Mesenchymal stem cell (in vitro differentiated cells and primary cell): ENCODE results near the gene TSC22D2.

Experiments
- DNase-seq: peaks from one replicate; pipeline ENCODE4 v3.0.0-alpha.2; 2013
- H2AFZ ChIP-seq: one replicate; pipeline ENCODE4 v1.6.1; 2013; ENCODE audit warnings: low read depth, mild to moderate bottlenecking, control low read depth, inconsistent platforms, low read length, moderate library complexity
- H2AK5ac ChIP-seq: 2 replicates; pipeline ENCODE4 v1.6.1; 2013; ENCODE audit warnings: low read length, moderate library complexity, mild to moderate bottlenecking, inconsistent platforms; ENCODE audit not compliant: severe bottlenecking
- H2BK120ac ChIP-seq: one replicate; pipeline ENCODE4 v1.6.1; 2013; ENCODE audit warnings: low read depth, mild to moderate bottlenecking, inconsistent platforms, low read length, moderate library complexity
- H2BK12ac ChIP-seq, 2 experiments: one replicate each; pipeline ENCODE4 v1.6.1; 2013; ENCODE audit warnings: inconsistent platforms in 2 of 2, low read length in 2 of 2, mild to moderate bottlenecking in 2 of 2, moderate library complexity in 2 of 2, control low read depth in 1 of 2
- H2BK15ac ChIP-seq: one replicate; pipeline ENCODE4 v1.6.1; 2013; ENCODE audit warnings: mild to moderate bottlenecking, low read depth, inconsistent platforms; ENCODE audit not compliant: poor library complexity, severe bottlenecking
- H2BK5ac ChIP-seq: 2 replicates; pipeline ENCODE4 v1.6.1; 2013; ENCODE audit warnings: low read depth, mild to moderate bottlenecking, low read length, control low read depth, inconsistent platforms; ENCODE audit not compliant: poor library complexity, severe bottlenecking
- H3K14ac ChIP-seq, 2 experiments: one replicate each; pipeline ENCODE4 v1.6.1; 2013; ENCODE audit warnings: inconsistent platforms in 2 of 2, low read length in 2 of 2, control low read depth in 1 of 2, mild to moderate bottlenecking in 1 of 2, moderate library complexity in 1 of 2
- H3K18ac ChIP-seq, 2 experiments: one replicate each; pipeline ENCODE4 v1.6.1; 2013; ENCODE audit warnings: inconsistent platforms in 2 of 2, low read length in 2 of 2, control low read depth in 1 of 2, low read depth in 1 of 2, mild to moderate bottlenecking in 1 of 2
- H3K23ac ChIP-seq, 2 experiments: one replicate each; pipeline ENCODE4 v1.6.1; 2013; ENCODE audit warnings: inconsistent platforms in 2 of 2, low read length in 2 of 2, mild to moderate bottlenecking in 2 of 2, moderate library complexity in 2 of 2, control low read depth in 1 of 2
- H3K27ac ChIP-seq: 2 replicates; pipeline ENCODE4 v1.5.1; 2013; ENCODE audit warnings: mild to moderate bottlenecking, moderate library complexity, low read length, control low read depth, inconsistent platforms; ENCODE audit not compliant: poor library complexity, severe bottlenecking
- H3K27me3 ChIP-seq, 2 experiments: 2 replicates each; pipeline versions ENCODE4 v1.6.1 to v1.7.0; 2013; ENCODE audit warnings: low read length in 2 of 2, mild to moderate bottlenecking in 2 of 2, moderate library complexity in 2 of 2, control low read depth in 1 of 2, inconsistent platforms in 1 of 2; ENCODE audit not compliant: control insufficient read depth in 1 of 2, insufficient read depth in 1 of 2
- H3K36me3 ChIP-seq, 2 experiments: 2 replicates each; pipeline versions ENCODE4 v1.6.1 to v1.7.0; 2013; ENCODE audit warnings: low read length in 2 of 2, control low read depth in 1 of 2, inconsistent platforms in 1 of 2, low read depth in 1 of 2, mild to moderate bottlenecking in 1 of 2; ENCODE audit not compliant: insufficient read depth in 2 of 2, control insufficient read depth in 1 of 2
- H3K4ac ChIP-seq, 2 experiments: one replicate each; pipeline ENCODE4 v1.6.1; 2013; ENCODE audit warnings: inconsistent platforms in 2 of 2, low read length in 2 of 2, mild to moderate bottlenecking in 2 of 2, moderate library complexity in 2 of 2, control low read depth in 1 of 2, low read depth in 1 of 2
- H3K4me1 ChIP-seq: 2 replicates; pipeline ENCODE4 v1.6.1; 2013; ENCODE audit warnings: low read depth, low read length, control low read depth; ENCODE audit not compliant: control insufficient read depth, insufficient read depth
- H3K4me2 ChIP-seq: 2 replicates; pipeline ENCODE4 v1.6.1; 2013; ENCODE audit warnings: low read length, mild to moderate bottlenecking, inconsistent platforms; ENCODE audit not compliant: poor library complexity, severe bottlenecking
- H3K4me3 ChIP-seq, 2 experiments: 2 replicates each; pipeline versions ENCODE4 v1.5.1 to v1.7.0; 2013; ENCODE audit warnings: low read length in 2 of 2, mild to moderate bottlenecking in 2 of 2, control low read depth in 1 of 2, low read depth in 1 of 2; ENCODE audit not compliant: insufficient read depth in 1 of 2
- H3K79me1 ChIP-seq: replicated peaks from 2 replicates; pipeline ENCODE4 v1.6.1; 2013; ENCODE audit warnings: mild to moderate bottlenecking, control low read depth, low read length, inconsistent platforms; ENCODE audit not compliant: poor library complexity, severe bottlenecking
- H3K9ac ChIP-seq: 2 replicates; pipeline ENCODE4 v1.7.0; 2013; ENCODE audit warnings: mild to moderate bottlenecking, low read length, moderate library complexity
- H3K9me3 ChIP-seq: 2 replicates; pipeline ENCODE4 v1.7.0; 2013; ENCODE audit warnings: mild to moderate bottlenecking, low read length; ENCODE audit not compliant: control insufficient read depth
- H4K8ac ChIP-seq: one replicate; pipeline ENCODE4 v1.6.1; 2013; ENCODE audit warnings: inconsistent platforms, mild to moderate bottlenecking, low read length, moderate library complexity
- H4K91ac ChIP-seq: one replicate; pipeline ENCODE4 v1.6.1; 2013; ENCODE audit warnings: mild to moderate bottlenecking, low read length, inconsistent platforms
- WGBS: methylation state at CpG from one replicate; pipeline ENCODE4 v1.1.7; 2013; ENCODE audit warnings: mixed read lengths; 5-methylcytosine and 5-hydroxymethylcytosine counted together

The TSC22D2 gene

GRCh38 chr3:150401285-150401684 is 6.8 kb upstream of the TSC22D2 start:
- Histone ChIP-seq H3K36me3 (no peaks in the 10 kb centered on the region), H3K9me3 (no peaks in the 10 kb centered on the region), H2BK12ac (no peak overlapping the region), H3K4me3 (no peak overlapping the region), H2BK5ac (no peak overlapping the region), H2AFZ (no peak overlapping the region), H3K23ac (no peak overlapping the region), H3K79me1 (peaks cover 2% of the 10 kb centered on the region), H2AK5ac (no peak overlapping the region), H2BK15ac (no peak overlapping the region), H3K14ac (no peak overlapping the region), H3K27ac (no peak overlapping the region), H3K4me2 (no peak overlapping the region), H4K8ac (no peak overlapping the region), H3K27me3 (no peaks in the 10 kb centered on the region), H3K4ac (no peak overlapping the region), H2BK120ac (no peak overlapping the region), H3K4me1 (no peaks in the 10 kb centered on the region), H3K18ac (no peak overlapping the region), H3K9ac (no peak overlapping the region), H4K91ac (no peak overlapping the region)
- DNase-seq: no peak
- WGBS: 96% methylated on average over 2 of the region's 3 CpGs

GRCh38 chr3:150402217-150402616 is 5.9 kb upstream of the TSC22D2 start:
- Histone ChIP-seq H3K9me3 (no peaks in the 10 kb centered on the region), H3K27ac (no peak overlapping the region), H3K27me3 (no peaks in the 10 kb centered on the region), H2AFZ (no peak overlapping the region), H3K9ac (no peak overlapping the region), H2BK12ac (no peak overlapping the region), H4K91ac (no peak overlapping the region), H3K36me3 (no peaks in the 10 kb centered on the region), H3K23ac (no peak overlapping the region), H3K14ac (no peak overlapping the region), H3K18ac (no peak overlapping the region), H3K4me2 (no peak overlapping the region), H2BK5ac (no peak overlapping the region), H2AK5ac (no peak overlapping the region), H2BK120ac (no peak overlapping the region), H3K4me3 (no peak overlapping the region), H4K8ac (no peak overlapping the region), H3K4ac (no peak overlapping the region), H3K79me1 (peaks cover 2% of the 10 kb centered on the region), H3K4me1 (no peaks in the 10 kb centered on the region), H2BK15ac (no peak overlapping the region)
- no peak for DNase-seq
- 84% methylated on average over 1 of the region's 1 CpG for WGBS

GRCh38 chr3:150404023-150404422 is 4.1 kb upstream of the TSC22D2 start:
- no peak overlapping the region for H2BK15ac ChIP-seq
- DNase-seq: no peak
- no peaks in the 10 kb centered on the region for H3K27me3 ChIP-seq
- no peak overlapping the region for H2BK120ac ChIP-seq
- no peak overlapping the region for H3K14ac ChIP-seq
- no peak overlapping the region for H4K8ac ChIP-seq
- no peak overlapping the region for H2BK12ac ChIP-seq
- no peak overlapping the region for H3K4me2 ChIP-seq
- no peak overlapping the region for H3K4ac ChIP-seq
- H3K27ac ChIP-seq: no peak overlapping the region
- no peaks in the 10 kb centered on the region for H3K9me3 ChIP-seq
- H3K4me3 ChIP-seq: no peak overlapping the region
- no peaks in the 10 kb centered on the region for H3K36me3 ChIP-seq
- no peak overlapping the region for H3K18ac ChIP-seq
- no peak overlapping the region for H2AK5ac ChIP-seq
- H3K23ac ChIP-seq: no peak overlapping the region
- H2AFZ ChIP-seq: no peak overlapping the region
- H3K79me1 ChIP-seq: peaks cover 2% of the 10 kb centered on the region
- H2BK5ac ChIP-seq: no peak overlapping the region
- H4K91ac ChIP-seq: no peak overlapping the region
- H3K4me1 ChIP-seq: no peaks in the 10 kb centered on the region
- H3K9ac ChIP-seq: no peak overlapping the region

GRCh38 chr3:150407051-150407807 is 869 bp upstream of the TSC22D2 start:
- no peaks in the 10 kb centered on the region for H3K27me3 ChIP-seq
- no peak overlapping the region for H3K18ac ChIP-seq
- peak overlapping the region; percentile 61 for H3K4me2 ChIP-seq
- peaks cover 2% of the 10 kb centered on the region for H3K79me1 ChIP-seq
- 64% methylated on average over 9 of the region's 12 CpGs for WGBS
- H3K9ac ChIP-seq: peak overlapping the region; percentile 100
- H3K36me3 ChIP-seq: peaks cover 9 to 10% of the 10 kb centered on the region in 2 experiments
- no peak overlapping the region for H2BK120ac ChIP-seq
- no peak overlapping the region for H4K91ac ChIP-seq
- H4K8ac ChIP-seq: no peak overlapping the region
- no peak overlapping the region for H2AFZ ChIP-seq
- no peak overlapping the region for H2BK15ac ChIP-seq
- peak overlapping the region in 1 of 2 experiments; percentile 28 for H3K4ac ChIP-seq
- H3K4me1 ChIP-seq: no peaks in the 10 kb centered on the region
- H3K14ac ChIP-seq: no peak overlapping the region
- no peak overlapping the region for H2BK12ac ChIP-seq
- H3K23ac ChIP-seq: no peak overlapping the region
- no peak overlapping the region for H2BK5ac ChIP-seq
- H3K4me3 ChIP-seq: peak overlapping the region in 1 of 2 experiments; percentile 99
- no peaks in the 10 kb centered on the region for H3K9me3 ChIP-seq
- no peak for DNase-seq
- H2AK5ac ChIP-seq: peak overlapping the region; percentile 59
- peak overlapping the region; percentile 92 for H3K27ac ChIP-seq
